HepG2 (cell line): ENCODE results near the gene UQCRHL. TPM values are rescaled to one million over a fixed set of nuclear protein-coding genes. Genes with fewer than 3 reads are reported as not detected.
A peak's percentile ranks its signal among the peaks of the same experiment; 100 is the strongest.

Source experiments
- ATF6 ChIP-seq: sonication (generic); formaldehyde crosslinking; conservative IDR thresholded peaks from 2 replicates; pipeline ENCODE4 v1.4.0; 2020; ENCODE audit warnings: missing genetic modification reagents
- CEBPZ ChIP-seq: IDR thresholded peaks from 2 replicates; pipeline ENCODE4 v1.6.1; 2012; ENCODE audit warnings: low read length, improper control_type of control experiment
- ISX ChIP-seq: sonication (generic); formaldehyde crosslinking; conservative IDR thresholded peaks from 2 replicates; pipeline ENCODE4 v1.5.0; 2020; ENCODE audit warnings: missing genetic modification reagents
- KLF12 ChIP-seq: sonication (generic); formaldehyde crosslinking; IDR thresholded peaks from 2 replicates; pipeline ENCODE4 v1.4.0; 2020; ENCODE audit warnings: missing genetic modification reagents, borderline replicate concordance
- KMT2B ChIP-seq: IDR thresholded peaks from 2 replicates; pipeline ENCODE4 v1.6.1; 2016; ENCODE audit warnings: missing genetic modification reagents, missing compliant biosample characterization
- MATR3 ChIP-seq: sonication (generic); formaldehyde crosslinking; IDR thresholded peaks from 2 replicates; pipeline ENCODE4 v1.4.0; 2020; ENCODE audit warnings: missing genetic modification reagents
- PHF20 ChIP-seq: sonication (generic); formaldehyde crosslinking; IDR thresholded peaks from 2 replicates; pipeline ENCODE4 v1.5.0; 2020; ENCODE audit warnings: mild to moderate bottlenecking, missing genetic modification reagents
- REST ChIP-seq, 2 experiments: IDR thresholded peaks; 2 replicates each; pipeline ENCODE4 v1.6.1; 2011 to 2012; ENCODE audit warnings: low read length in 2 of 2, borderline replicate concordance in 1 of 2, low read depth in 1 of 2, mild to moderate bottlenecking in 1 of 2, moderate library complexity in 1 of 2
- SNAPC5 ChIP-seq: sonication (generic); formaldehyde crosslinking; IDR thresholded peaks from 2 replicates; pipeline ENCODE4 v1.8.1; 2023; ENCODE audit warnings: mild to moderate bottlenecking, missing genetic modification reagents, borderline replicate concordance
- SRSF9 ChIP-seq: fragments of 200-400 bp; formaldehyde crosslinking; IDR thresholded peaks from 2 replicates; pipeline ENCODE4 v1.6.1; 2018; ENCODE audit warnings: borderline replicate concordance, mild to moderate bottlenecking, low read depth, low read length; ENCODE audit not compliant: insufficient read depth, poor library complexity, severe bottlenecking
- TBP ChIP-seq: sonication (generic); formaldehyde crosslinking; IDR thresholded peaks from 2 replicates; pipeline ENCODE4 v1.5.0; 2020; ENCODE audit warnings: missing genetic modification reagents
- ZBTB44 ChIP-seq: sonication (generic); formaldehyde crosslinking; IDR thresholded peaks from 2 replicates; pipeline ENCODE4 v1.4.0; 2020; ENCODE audit warnings: missing genetic modification reagents
- ZNF10 ChIP-seq: sonication (generic); formaldehyde crosslinking; IDR thresholded peaks from 2 replicates; pipeline ENCODE4 v1.4.0; 2020; ENCODE audit warnings: mild to moderate bottlenecking, low read depth, missing genetic modification reagents, borderline replicate concordance
- ZNF207 ChIP-seq: fragments of 450-650 bp; IDR thresholded peaks from 2 replicates; pipeline ENCODE4 v1.6.1; 2016; ENCODE audit warnings: antibody characterized with exemption, borderline replicate concordance
- ZNF33A ChIP-seq: sonication (generic); formaldehyde crosslinking; IDR thresholded peaks from 2 replicates; pipeline ENCODE4 v1.5.1; 2020; ENCODE audit warnings: missing genetic modification reagents, mild to moderate bottlenecking, moderate library complexity, borderline replicate concordance
- ZNF44 ChIP-seq: sonication (generic); formaldehyde crosslinking; IDR thresholded peaks from 2 replicates; pipeline ENCODE4 v1.5.1; 2020; ENCODE audit warnings: mild to moderate bottlenecking, missing genetic modification reagents
- ZNF607 ChIP-seq: sonication (generic); formaldehyde crosslinking; IDR thresholded peaks from 2 replicates; pipeline ENCODE4 v1.5.1; 2020; ENCODE audit warnings: missing genetic modification reagents, mild to moderate bottlenecking, borderline replicate concordance
- ZNF850 ChIP-seq: sonication (generic); formaldehyde crosslinking; conservative IDR thresholded peaks from 2 replicates; pipeline ENCODE4 v1.9.0; 2021; ENCODE audit warnings: mild to moderate bottlenecking, missing genetic modification reagents
- polyA plus RNA-seq, 8 experiments: library from polyadenylated mRNA; depleted of rRNA in 3 of 8; stranded (reverse) in 7 of 8; unstranded in 1 of 8; fragments of >200 nt; fragmentation: Illumina TruSeq in 4 of 8; extraction: Trizol in 4 of 8; gene quantifications; 2 replicates each; pipeline versions ENCODE4 v1.2.1 to v1.2.3, GENCODE V29; 2011 to 2016; ENCODE audit warnings: low read depth in 4 of 8, missing spikeins in 1 of 8, mixed read lengths in 1 of 8; ENCODE audit not compliant: insufficient read depth in 1 of 8
- total RNA-seq, 5 experiments: library from RNA; depleted of rRNA; stranded (reverse); fragments of >200 nt; fragmentation: Illumina TruSeq; extraction: Trizol; gene quantifications; 2 replicates each; pipeline ENCODE4 v1.2.3, GENCODE V29; 2016; ENCODE audit warnings: low read depth in 1 of 5

The UQCRHL gene
- total and polyA plus RNA-seq, 2 of the 13 experiments (the other 11 are each of a cell fraction or from before 2014, with no cell fraction given), result 1.8 to 2.3 TPM

GRCh38 chr1:15835741-15836510 is 28.5 kb upstream of the UQCRHL start (continued):
- TF ChIP-seq ZNF10 (CRISPR knock-in tag) (no peak), ZBTB44 (CRISPR knock-in tag) (no peak), REST (IDR thresholded peaks at IDR 0.05; ENCODE audit: borderline replicate concordance in 1 of 2, low read depth in 1 of 2, low read length in 2 of 2) (no peak; a peak in 1 of 4 replicates), SNAPC5 (CRISPR knock-in tag) (no peak; the same call in 1 of the 2 replicates), ZNF207 (no peak), SRSF9 (no peak), ZNF44 (CRISPR knock-in tag) (no peak; the same call in 1 of the 2 replicates), ISX (CRISPR knock-in tag) (no peak), ZNF33A (CRISPR knock-in tag) (no peak), ZNF850 (CRISPR knock-in tag) (no peak), KLF12 (CRISPR knock-in tag) (no peak), PHF20 (CRISPR knock-in tag) (no peak), KMT2B (CRISPR knock-in tag) (peak; percentile 83), CEBPZ (no peak), MATR3 (CRISPR knock-in tag) (no peak), ZNF607 (peak; percentile 89), ATF6 (CRISPR knock-in tag) (no peak), TBP (CRISPR knock-in tag) (no peak)
